Esophagus mucosa (tissue), 1 donor: ENCODE results near the gene SLFN13. TPM values are rescaled to one million over a fixed set of nuclear protein-coding genes. Genes with fewer than 3 reads are reported as not detected.
"Not testable (repeated sequence)": the region's sequence is repeated elsewhere in the genome, so short reads cannot be mapped to it uniquely, and the experiment has no call there.

Experiments
- ATAC-seq: fragments of 200-7000 bp; cut with Tn5 transposase; one replicate; pipeline ENCODE4 v1.9.1; 2020
- total RNA-seq: library from RNA; stranded (reverse); gene quantifications from one replicate; pipeline ENCODE4 v1.2.4, GENCODE V29; 2023
- donor health status: DM: yes; HTN: yes; CAD: no.

The SLFN13 gene
- total RNA-seq, result 7.9 TPM

GRCh38 chr17:35448214-35448898, at the start of gene SLFN13:
Gene SLFN13 (minus strand): TSS chr17:35448766. CDS start chr17:35445680, 3,086 bp downstream.
- peak; percentile 94 for ATAC-seq

GRCh38 chr17:35496451-35497290, 48.1 kb upstream of the SLFN13 start:
- no peak for ATAC-seq

GRCh38 chr17:35493040-35493439, 44.5 kb upstream of the SLFN13 start:
- ATAC-seq, result no peak

- ATAC-seq, result no peak
Measured at GRCh38 chr17:35491417-35491816, 42.9 kb upstream of the SLFN13 start.

- no peak for ATAC-seq
Measured at GRCh38 chr17:35489944-35490343, 41.4 kb upstream of the SLFN13 start.

GRCh38 chr17:35488991-35489390, 40.4 kb upstream of the SLFN13 start:
- ATAC-seq, result no peak

GRCh38 chr17:35486920-35487732, 38.6 kb upstream of the SLFN13 start:
- peak; percentile 73 for ATAC-seq

GRCh38 chr17:35479271-35479670, 30.7 kb upstream of the SLFN13 start:
- no peak for ATAC-seq

GRCh38 chr17:35477248-35477647, 28.7 kb upstream of the SLFN13 start:
- ATAC-seq, result no peak

GRCh38 chr17:35476283-35476820, 27.8 kb upstream of the SLFN13 start:
- ATAC-seq, result no peak

GRCh38 chr17:35468475-35468874, 19.9 kb upstream of the SLFN13 start:
- ATAC-seq, result no peak

GRCh38 chr17:35467824-35468223, 19.3 kb upstream of the SLFN13 start:
- ATAC-seq, result no peak

GRCh38 chr17:35460354-35460851, 11.8 kb upstream of the SLFN13 start:
- ATAC-seq, result peak; percentile 94

GRCh38 chr17:35454035-35454434, 5.5 kb upstream of the SLFN13 start:
- ATAC-seq, result not testable (repeated sequence)

- ATAC-seq, result no peak
Measured at GRCh38 chr17:35453171-35453570, 4.6 kb upstream of the SLFN13 start.

- ATAC-seq, result no peak
Measured at GRCh38 chr17:35449371-35449931, 885 bp upstream of the SLFN13 start.

- ATAC-seq, result no peak
Measured at GRCh38 chr17:35448899-35449227, 297 bp upstream of the SLFN13 start.

GRCh38 chr17:35447499-35447898, 1.1 kb downstream of the SLFN13 start:
- ATAC-seq, result no peak

- ATAC-seq, result no peak
Measured at GRCh38 chr17:35438433-35438832, 10.1 kb downstream of the SLFN13 start.

GRCh38 chr17:35433075-35433894, 15.3 kb downstream of the SLFN13 start:
- peak; percentile 94 for ATAC-seq
